ENCODE results near the gene PLBD2.

PLBD2 gene

DNA sequence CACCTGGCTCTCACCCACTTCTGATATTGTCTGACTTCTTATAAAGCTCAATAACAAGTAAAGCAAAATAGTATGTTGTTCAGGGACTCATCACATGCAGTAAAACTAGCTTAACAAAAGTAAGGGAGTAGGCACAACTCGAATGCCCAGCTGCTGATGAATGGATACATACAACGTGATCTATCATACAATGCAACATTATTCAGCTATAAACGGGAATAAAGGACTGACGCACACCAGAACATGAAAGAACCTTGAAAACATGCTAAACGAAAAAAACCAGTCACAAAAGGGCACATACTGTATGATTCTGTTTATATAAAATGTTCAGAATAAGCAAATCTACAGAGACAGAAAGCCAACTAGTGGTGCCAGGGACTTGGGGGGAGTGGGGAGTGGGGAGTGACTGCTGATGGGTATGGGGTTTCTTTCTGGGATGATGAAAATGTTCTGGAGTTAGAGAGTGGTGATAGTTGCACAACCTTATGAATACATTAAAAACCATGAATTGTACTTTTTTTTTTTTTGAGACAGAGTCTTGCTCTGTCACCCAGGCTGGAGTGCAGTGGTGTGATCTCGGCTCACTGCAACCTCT is 11.1 kb downstream of the PLBD2 start:
- no peak for DNase-seq (ENCODE audit: low spot score)

GRCh38 chr12:113370923-113371682 is 12.7 kb downstream of the PLBD2 start:
- DNase-seq (ENCODE audit: low spot score), result no peak

- no peak for DNase-seq (ENCODE audit: low spot score)
Observed at GRCh38 chr12:113371808-113372207, 13.4 kb downstream of the PLBD2 start.

DNA sequence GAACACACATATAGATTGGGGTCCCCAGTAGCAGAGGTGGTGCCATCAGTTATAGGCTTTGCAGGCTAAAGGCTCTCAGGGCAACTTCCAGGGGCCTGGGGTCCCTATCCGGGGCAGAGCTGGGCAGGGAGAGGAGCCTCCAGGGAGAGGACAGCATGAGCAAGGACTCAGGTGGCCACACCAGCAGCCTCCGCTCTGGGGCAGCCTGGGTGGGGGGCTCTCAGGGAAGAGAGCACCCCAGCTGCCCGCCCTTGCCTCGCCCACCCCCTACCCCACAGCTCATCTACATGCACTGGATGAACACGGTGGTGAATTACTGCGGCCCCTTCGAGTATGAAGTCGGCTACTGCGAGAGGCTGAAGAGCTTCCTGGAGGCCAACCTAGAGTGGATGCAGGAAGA is 14.0 kb downstream of the PLBD2 start:
- no peak for DNase-seq (ENCODE audit: low spot score)

DNA sequence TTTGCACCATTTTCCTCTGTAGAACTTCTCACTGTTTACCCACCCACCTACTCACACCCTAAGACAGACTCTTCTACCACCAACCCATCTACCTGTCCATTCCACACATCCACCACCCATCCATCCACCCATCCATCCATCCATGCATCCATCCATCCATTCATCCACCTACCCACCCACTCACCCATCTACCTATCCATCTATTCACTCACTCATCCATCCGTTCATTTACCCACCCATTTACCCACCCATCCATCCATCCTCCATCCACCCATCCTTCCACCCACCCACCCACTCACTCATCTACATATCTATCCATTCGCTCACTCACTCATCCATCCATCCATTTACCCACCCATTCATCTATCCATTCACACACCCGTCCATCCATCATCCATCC is 15.1 kb downstream of the PLBD2 start:
- no peak for DNase-seq (ENCODE audit: low spot score)

GRCh38 chr12:113373969-113374368 is 15.6 kb downstream of the PLBD2 start:
- no peak for DNase-seq (ENCODE audit: low spot score)

DNA sequence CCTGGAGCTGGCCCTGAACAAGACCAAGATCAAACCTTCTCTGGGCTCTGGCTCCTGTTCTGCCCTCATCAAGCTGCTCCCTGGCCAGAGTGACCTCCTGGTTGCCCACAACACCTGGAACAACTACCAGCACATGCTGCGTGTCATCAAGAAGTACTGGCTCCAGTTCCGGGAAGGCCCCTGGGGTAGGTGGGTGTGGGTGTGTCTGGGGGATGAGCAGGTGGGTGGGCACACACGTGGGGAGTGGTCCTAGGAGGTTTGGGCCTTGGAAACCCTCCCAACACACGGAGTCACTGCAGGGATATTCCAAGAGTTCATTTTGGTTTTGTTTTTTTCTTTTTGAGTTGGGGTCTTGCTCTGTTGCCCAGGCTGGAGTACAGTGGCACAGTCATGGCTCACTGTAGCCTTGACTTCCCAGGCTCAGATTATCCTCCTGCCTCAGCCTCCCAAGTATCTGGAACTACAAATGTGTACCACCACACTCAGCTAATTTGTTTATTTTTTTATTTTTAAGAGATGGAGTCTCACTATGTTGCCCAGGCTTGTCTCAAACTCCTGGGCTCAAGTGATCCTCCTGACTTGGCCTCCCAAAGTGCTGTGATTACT is 16.5 kb downstream of the PLBD2 start:
- no peak for DNase-seq (ENCODE audit: low spot score)

DNA sequence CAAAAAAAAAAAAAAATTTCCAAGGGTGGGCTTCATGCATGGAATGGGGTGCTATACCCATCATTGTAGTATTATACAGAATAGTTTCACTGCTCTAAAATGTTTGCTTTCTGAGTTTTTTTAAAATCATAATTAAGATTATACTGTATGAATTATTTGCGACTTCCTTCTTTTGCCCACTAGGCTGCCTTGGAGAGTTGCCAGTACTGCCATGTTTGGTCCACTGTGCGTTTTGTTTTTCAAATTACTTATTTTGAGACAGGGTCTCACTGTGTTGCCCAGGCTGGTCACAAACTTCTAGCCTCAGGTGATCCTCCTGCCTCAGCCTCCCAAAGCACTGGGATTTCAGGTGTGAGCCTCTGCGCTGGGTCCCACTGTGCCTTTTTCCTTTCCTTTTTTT is 19.9 kb downstream of the PLBD2 start:
- DNase-seq (ENCODE audit: low spot score), result no peak

GRCh38 chr12:113381220-113381619 is 22.8 kb downstream of the PLBD2 start:
- DNase-seq (ENCODE audit: low spot score), result no peak

- DNase-seq (ENCODE audit: low spot score), result no peak
Observed at GRCh38 chr12:113382206-113382605, 23.8 kb downstream of the PLBD2 start.

DNA sequence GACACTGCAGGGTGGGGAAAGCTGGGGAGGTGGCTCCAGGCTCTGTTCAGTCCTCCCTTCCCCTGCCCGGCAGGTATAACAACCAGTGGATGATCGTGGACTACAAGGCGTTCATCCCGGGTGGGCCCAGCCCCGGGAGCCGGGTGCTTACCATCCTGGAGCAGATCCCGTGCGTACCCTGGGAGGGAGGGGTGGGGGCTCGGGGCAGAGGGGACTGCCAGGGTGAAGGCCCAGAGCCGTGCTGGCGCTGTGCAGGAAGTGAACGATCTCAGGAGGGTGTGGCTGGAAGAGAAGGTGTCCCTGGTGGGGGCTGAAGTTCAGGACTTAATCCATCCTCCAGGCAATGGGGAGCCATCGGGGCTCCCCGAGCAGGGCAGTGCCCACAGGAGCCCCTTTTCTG is 26.4 kb downstream of the PLBD2 start:
- DNase-seq (ENCODE audit: low spot score), result peak; percentile 25

- DNase-seq (ENCODE audit: low spot score), result no peak
Observed at GRCh38 chr12:113385282-113385882, 27.0 kb downstream of the PLBD2 start.

- peak; percentile 21 for DNase-seq (ENCODE audit: low spot score)
Observed at GRCh38 chr12:113386866-113387566, 28.6 kb downstream of the PLBD2 start.

DNA sequence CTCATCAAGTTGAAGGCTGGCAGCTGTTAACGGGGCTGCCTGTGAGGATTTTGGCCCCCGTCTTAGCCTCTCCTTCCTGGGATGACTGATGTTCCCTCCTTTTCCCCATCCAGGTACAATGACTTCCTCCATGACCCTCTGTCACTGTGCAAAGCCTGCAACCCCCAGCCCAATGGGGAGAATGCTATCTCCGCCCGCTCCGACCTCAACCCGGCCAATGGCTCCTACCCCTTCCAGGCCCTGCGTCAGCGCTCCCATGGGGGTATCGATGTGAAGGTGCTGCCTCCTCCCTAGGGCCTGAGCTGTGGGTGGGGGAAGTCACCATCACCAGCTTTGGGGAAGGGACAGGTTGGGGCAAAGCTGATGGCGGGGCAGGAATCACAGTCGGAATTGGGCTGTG is 29.2 kb downstream of the PLBD2 start:
- DNase-seq (ENCODE audit: low spot score), result peak; percentile 26

GRCh38 chr12:113388351-113388750 is 30.0 kb downstream of the PLBD2 start:
- DNase-seq (ENCODE audit: low spot score), result peak; percentile 26

GRCh38 chr12:113390064-113391043 is 32.0 kb downstream of the PLBD2 start:
- no peak for DNase-seq (ENCODE audit: low spot score)

GRCh38 chr12:113391145-113391544 is 32.8 kb downstream of the PLBD2 start:
- no peak for DNase-seq (ENCODE audit: low spot score)

GRCh38 chr12:113391650-113392337 is 33.4 kb downstream of the PLBD2 start:
- no peak for DNase-seq (ENCODE audit: low spot score)

- no peak for DNase-seq (ENCODE audit: low spot score)
Observed at GRCh38 chr12:113392520-113392919, 34.1 kb downstream of the PLBD2 start.

DNA sequence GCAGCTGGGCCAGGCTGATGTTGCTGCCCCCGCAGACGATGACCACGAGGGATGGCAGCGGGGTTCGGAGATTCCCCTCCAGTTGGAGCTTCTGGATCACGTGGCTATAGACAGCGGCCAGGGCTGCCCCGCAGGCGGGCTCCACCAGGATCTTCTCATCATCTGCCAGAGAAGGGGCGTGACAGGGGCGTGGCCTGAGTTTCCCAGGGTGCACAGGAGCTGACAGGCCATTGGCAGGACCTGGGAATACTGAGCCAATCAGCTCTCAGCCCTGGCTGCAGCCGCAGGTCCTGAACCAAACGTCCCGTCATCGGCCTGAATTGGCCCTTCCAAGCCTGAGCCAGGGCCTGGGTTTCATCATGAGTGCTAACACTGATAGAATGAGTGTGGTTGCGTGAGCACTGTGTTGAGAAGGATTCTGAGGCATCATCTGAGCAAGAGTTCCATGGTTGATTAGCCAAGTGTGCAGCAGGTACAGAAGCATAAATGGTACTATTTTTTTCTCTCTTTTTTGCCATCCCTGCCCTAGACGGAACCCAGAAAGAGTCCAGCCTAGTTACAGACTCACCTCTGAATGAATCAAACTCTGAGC is 34.7 kb downstream of the PLBD2 start:
- peak; percentile 39 for DNase-seq (ENCODE audit: low spot score)
